ENCODE data around the gene UBAP2.
A peak's percentile ranks its signal among the peaks of the same experiment; 100 is the strongest.

UBAP2 gene

GRCh38 chr9:34072868-34073590 is 24.3 kb upstream of the UBAP2 start:
- peak overlapping the region; percentile 84 for H4K12ac ChIP-seq (ENCODE audit: low read depth, low read length)
- H2BK5ac ChIP-seq (ENCODE audit: low read depth, low read length, poor library complexity) = peak overlapping the region; percentile 84
- peak overlapping the region; percentile 77 for H2BK120ac ChIP-seq (ENCODE audit: insufficient read depth, low read length, poor library complexity)
- peak overlapping the region; percentile 95 for H3K18ac ChIP-seq (ENCODE audit: low read length)
- peak overlapping the region; percentile 99 for H4K91ac ChIP-seq (ENCODE audit: low read depth, low read length)
- no peak overlapping the region for H3K4me3 ChIP-seq (ENCODE audit: low read depth, low read length)
- H3K14ac ChIP-seq (ENCODE audit: low read length) = peak overlapping the region; percentile 93
- H3K27ac ChIP-seq (ENCODE audit: low read depth, low read length) = peak overlapping the region; percentile 98
- H3K79me2 ChIP-seq (ENCODE audit: control insufficient read depth, insufficient read depth, low read length, poor library complexity) = peaks cover 5% of the 10 kb centered on the region
- peak overlapping the region; percentile 89 for H2BK12ac ChIP-seq (ENCODE audit: low read length)
- H3K4me1 ChIP-seq (ENCODE audit: control insufficient read depth in 1 of 2, insufficient read depth in 2 of 2, low read length in 2 of 2) = peaks cover 16 to 21% of the 10 kb centered on the region in 2 experiments
- H3K27me3 ChIP-seq (ENCODE audit: insufficient read depth, low read length) = no peaks in the 10 kb centered on the region
- H3K36me3 ChIP-seq (ENCODE audit: control insufficient read depth in 1 of 2, insufficient read depth in 2 of 2, low read length in 2 of 2) = no peaks in the 10 kb centered on the region
- H3K79me1 ChIP-seq (ENCODE audit: low read length) = peaks cover 20% of the 10 kb centered on the region
- peak overlapping the region; percentile 38 for H3K4me2 ChIP-seq (ENCODE audit: low read length)
- peak overlapping the region; percentile 48 for H2AFZ ChIP-seq (ENCODE audit: insufficient read depth, low read length, poor library complexity)
- peak overlapping the region; percentile 53 for H3K4ac ChIP-seq (ENCODE audit: low read depth, low read length)
- peak overlapping the region; percentile 92 for H2AK5ac ChIP-seq (ENCODE audit: low read length)
- H3K23ac ChIP-seq (ENCODE audit: low read length) = no peak overlapping the region
- WGBS (ENCODE audit: extremely low coverage, insufficient coverage, insufficient read length) = no CpG with 5 or more reads among the region's 5 CpGs
- H3K9ac ChIP-seq (ENCODE audit: low read length) = no peak overlapping the region
- DNase-seq = peak in 1 of 2 donors; percentile 23
- no peaks in the 10 kb centered on the region for H3K9me3 ChIP-seq (ENCODE audit: insufficient read depth, low read depth, low read length)
- peak overlapping the region; percentile 88 for H4K8ac ChIP-seq (ENCODE audit: low read depth, low read length)

- peak overlapping the region; percentile 95 for H3K18ac ChIP-seq (ENCODE audit: low read length)
- peak overlapping the region; percentile 84 for H4K12ac ChIP-seq (ENCODE audit: low read depth, low read length)
- no peaks in the 10 kb centered on the region for H3K9me3 ChIP-seq (ENCODE audit: insufficient read depth, low read depth, low read length)
- H3K23ac ChIP-seq (ENCODE audit: low read length) = no peak overlapping the region
- H2BK120ac ChIP-seq (ENCODE audit: insufficient read depth, low read length, poor library complexity) = peak overlapping the region; percentile 98
- peak overlapping the region; percentile 38 for H3K4me2 ChIP-seq (ENCODE audit: low read length)
- peaks cover 20% of the 10 kb centered on the region for H3K79me1 ChIP-seq (ENCODE audit: low read length)
- peaks cover 16 to 21% of the 10 kb centered on the region in 2 experiments for H3K4me1 ChIP-seq (ENCODE audit: control insufficient read depth in 1 of 2, insufficient read depth in 2 of 2, low read length in 2 of 2)
- DNase-seq = peak; percentile 93 to 95
- peak overlapping the region; percentile 88 for H4K8ac ChIP-seq (ENCODE audit: low read depth, low read length)
- WGBS (ENCODE audit: extremely low coverage, insufficient coverage, insufficient read length) = no CpG with 5 or more reads among the region's 2 CpGs
- H3K27ac ChIP-seq (ENCODE audit: low read depth, low read length) = peak overlapping the region; percentile 98
- H2AFZ ChIP-seq (ENCODE audit: insufficient read depth, low read length, poor library complexity) = peak overlapping the region; percentile 48
- peak overlapping the region; percentile 93 for H3K14ac ChIP-seq (ENCODE audit: low read length)
- no peak overlapping the region for H3K9ac ChIP-seq (ENCODE audit: low read length)
- H3K79me2 ChIP-seq (ENCODE audit: control insufficient read depth, insufficient read depth, low read length, poor library complexity) = peaks cover 5% of the 10 kb centered on the region
- H2BK12ac ChIP-seq (ENCODE audit: low read length) = peak overlapping the region; percentile 89
- H2BK5ac ChIP-seq (ENCODE audit: low read depth, low read length, poor library complexity) = peak overlapping the region; percentile 84
- H3K4me3 ChIP-seq (ENCODE audit: low read depth, low read length) = no peak overlapping the region
- H3K27me3 ChIP-seq (ENCODE audit: insufficient read depth, low read length) = no peaks in the 10 kb centered on the region
- no peaks in the 10 kb centered on the region for H3K36me3 ChIP-seq (ENCODE audit: control insufficient read depth in 1 of 2, insufficient read depth in 2 of 2, low read length in 2 of 2)
- H4K91ac ChIP-seq (ENCODE audit: low read depth, low read length) = peak overlapping the region; percentile 99
- H2AK5ac ChIP-seq (ENCODE audit: low read length) = peak overlapping the region; percentile 92
- peak overlapping the region; percentile 53 for H3K4ac ChIP-seq (ENCODE audit: low read depth, low read length)
These were observed 23.7 kb upstream of the UBAP2 start for GRCh38 chr9:34072410-34072809.

DNA sequence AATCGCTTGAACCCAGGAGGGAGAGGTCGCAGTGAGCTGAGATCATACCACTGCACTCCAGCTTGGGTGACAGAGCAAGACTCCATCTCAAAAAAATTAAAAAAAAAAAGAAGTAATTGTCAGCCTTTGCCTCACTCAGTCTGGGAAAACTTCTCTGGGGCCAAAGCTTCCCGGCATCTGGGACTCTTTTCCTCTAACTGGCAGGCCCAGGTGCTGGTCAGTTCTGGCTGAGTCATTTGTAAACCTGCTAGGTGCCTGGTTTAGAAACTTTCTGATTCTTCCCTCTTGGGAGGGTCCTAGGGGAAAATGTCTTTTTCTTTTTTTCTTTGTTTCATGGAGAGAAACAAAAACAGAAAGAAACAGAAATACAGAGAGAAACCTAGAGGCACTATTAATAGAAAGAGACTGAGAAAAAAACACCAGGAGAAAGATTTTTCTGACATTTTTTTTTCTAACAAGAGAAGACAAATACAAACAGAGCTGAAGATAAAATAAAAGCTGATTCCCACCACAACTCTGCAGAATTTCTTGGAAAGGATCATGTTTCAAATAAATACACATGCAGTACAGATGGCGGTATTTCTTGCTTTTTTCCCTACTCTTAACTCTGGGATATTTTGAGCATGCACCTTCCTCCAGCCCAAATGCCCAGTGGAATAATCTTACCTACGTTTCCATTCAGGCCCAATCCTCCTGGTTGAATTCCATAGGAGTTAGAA is 22.1 kb upstream of the UBAP2 start:
- DNase-seq = peak in 1 of 2 donors; percentile 25
- no peak overlapping the region for H2BK120ac ChIP-seq (ENCODE audit: insufficient read depth, low read length, poor library complexity)
- H3K79me2 ChIP-seq (ENCODE audit: control insufficient read depth, insufficient read depth, low read length, poor library complexity) = peaks cover 5% of the 10 kb centered on the region
- no peak overlapping the region for H3K4me3 ChIP-seq (ENCODE audit: low read depth, low read length)
- H3K27ac ChIP-seq (ENCODE audit: low read depth, low read length) = peak overlapping the region; percentile 98
- no peak overlapping the region for H3K4ac ChIP-seq (ENCODE audit: low read depth, low read length)
- no peaks in the 10 kb centered on the region for H3K27me3 ChIP-seq (ENCODE audit: insufficient read depth, low read length)
- WGBS (ENCODE audit: extremely low coverage, insufficient coverage, insufficient read length) = no CpG with 5 or more reads among the region's 5 CpGs
- no peaks in the 10 kb centered on the region for H3K9me3 ChIP-seq (ENCODE audit: insufficient read depth, low read depth, low read length)
- H3K36me3 ChIP-seq (ENCODE audit: control insufficient read depth in 1 of 2, insufficient read depth in 2 of 2, low read length in 2 of 2) = no peaks in the 10 kb centered on the region
- no peak overlapping the region for H2BK12ac ChIP-seq (ENCODE audit: low read length)
- H2AFZ ChIP-seq (ENCODE audit: insufficient read depth, low read length, poor library complexity) = no peak overlapping the region
- no peak overlapping the region for H2BK5ac ChIP-seq (ENCODE audit: low read depth, low read length, poor library complexity)
- no peak overlapping the region for H2AK5ac ChIP-seq (ENCODE audit: low read length)
- no peak overlapping the region for H3K18ac ChIP-seq (ENCODE audit: low read length)
- no peak overlapping the region for H4K12ac ChIP-seq (ENCODE audit: low read depth, low read length)
- H3K4me2 ChIP-seq (ENCODE audit: low read length) = no peak overlapping the region
- H3K14ac ChIP-seq (ENCODE audit: low read length) = no peak overlapping the region
- peaks cover 16 to 21% of the 10 kb centered on the region in 2 experiments for H3K4me1 ChIP-seq (ENCODE audit: control insufficient read depth in 1 of 2, insufficient read depth in 2 of 2, low read length in 2 of 2)
- peaks cover 20% of the 10 kb centered on the region for H3K79me1 ChIP-seq (ENCODE audit: low read length)
- H3K23ac ChIP-seq (ENCODE audit: low read length) = no peak overlapping the region
- no peak overlapping the region for H3K9ac ChIP-seq (ENCODE audit: low read length)
- no peak overlapping the region for H4K8ac ChIP-seq (ENCODE audit: low read depth, low read length)
- no peak overlapping the region for H4K91ac ChIP-seq (ENCODE audit: low read depth, low read length)

DNA sequence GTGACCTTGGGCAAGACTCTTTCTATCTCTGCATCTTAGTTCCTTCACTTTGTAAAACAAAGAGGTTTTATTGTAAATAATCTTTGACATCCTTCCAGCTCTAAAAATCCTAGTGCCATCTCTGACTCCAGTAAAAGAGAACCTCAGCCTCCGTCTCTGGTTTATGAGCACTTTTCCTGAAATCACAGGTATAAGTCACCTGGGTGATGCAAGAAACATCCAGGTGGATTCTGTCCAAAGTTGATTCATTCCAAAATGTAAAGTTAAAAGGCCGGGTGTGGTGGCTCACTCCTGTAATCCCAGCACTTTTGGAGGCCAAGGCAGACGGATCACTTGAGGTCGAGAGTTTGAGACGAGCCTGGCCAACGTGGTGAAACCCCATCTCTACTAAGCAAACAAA is 21.1 kb upstream of the UBAP2 start:
- Histone ChIP-seq H3K23ac (ENCODE audit: low read length) (no peak overlapping the region), H3K4ac (ENCODE audit: low read depth, low read length) (no peak overlapping the region), H4K8ac (ENCODE audit: low read depth, low read length) (no peak overlapping the region), H3K36me3 (ENCODE audit: control insufficient read depth in 1 of 2, insufficient read depth in 2 of 2, low read length in 2 of 2) (no peaks in the 10 kb centered on the region), H3K79me1 (ENCODE audit: low read length) (peaks cover 20% of the 10 kb centered on the region), H2BK12ac (ENCODE audit: low read length) (no peak overlapping the region), H3K14ac (ENCODE audit: low read length) (no peak overlapping the region), H2AK5ac (ENCODE audit: low read length) (no peak overlapping the region), H3K18ac (ENCODE audit: low read length) (no peak overlapping the region), H3K27ac (ENCODE audit: low read depth, low read length) (no peak overlapping the region), H2BK5ac (ENCODE audit: low read depth, low read length, poor library complexity) (no peak overlapping the region), H2BK120ac (ENCODE audit: insufficient read depth, low read length, poor library complexity) (no peak overlapping the region), H2AFZ (ENCODE audit: insufficient read depth, low read length, poor library complexity) (no peak overlapping the region), H3K4me1 (ENCODE audit: control insufficient read depth in 1 of 2, insufficient read depth in 2 of 2, low read length in 2 of 2) (peaks cover 16 to 21% of the 10 kb centered on the region in 2 experiments), H4K91ac (ENCODE audit: low read depth, low read length) (no peak overlapping the region), H3K4me3 (ENCODE audit: low read depth, low read length) (no peak overlapping the region), H3K4me2 (ENCODE audit: low read length) (no peak overlapping the region), H3K9ac (ENCODE audit: low read length) (no peak overlapping the region), H4K12ac (ENCODE audit: low read depth, low read length) (no peak overlapping the region), H3K79me2 (ENCODE audit: control insufficient read depth, insufficient read depth, low read length, poor library complexity) (peaks cover 5% of the 10 kb centered on the region), H3K9me3 (ENCODE audit: insufficient read depth, low read depth, low read length) (no peaks in the 10 kb centered on the region), H3K27me3 (ENCODE audit: insufficient read depth, low read length) (no peaks in the 10 kb centered on the region)
- no CpG with 5 or more reads among the region's 6 CpGs for WGBS (ENCODE audit: extremely low coverage, insufficient coverage, insufficient read length)
- no peak for DNase-seq
